NCI-H2227 (cell line): ENCODE data around the gene CDON.
"Not testable (repeated sequence)": the region's sequence is repeated elsewhere in the genome, so short reads cannot be mapped to it uniquely, and the experiment has no call there.

Experiments
- DNase-seq: peaks from one replicate; lab custom pipeline; 2025; ENCODE audit not compliant: unreplicated experiment; lab: John Stamatoyannopoulos, UW

Gene CDON

DNA sequence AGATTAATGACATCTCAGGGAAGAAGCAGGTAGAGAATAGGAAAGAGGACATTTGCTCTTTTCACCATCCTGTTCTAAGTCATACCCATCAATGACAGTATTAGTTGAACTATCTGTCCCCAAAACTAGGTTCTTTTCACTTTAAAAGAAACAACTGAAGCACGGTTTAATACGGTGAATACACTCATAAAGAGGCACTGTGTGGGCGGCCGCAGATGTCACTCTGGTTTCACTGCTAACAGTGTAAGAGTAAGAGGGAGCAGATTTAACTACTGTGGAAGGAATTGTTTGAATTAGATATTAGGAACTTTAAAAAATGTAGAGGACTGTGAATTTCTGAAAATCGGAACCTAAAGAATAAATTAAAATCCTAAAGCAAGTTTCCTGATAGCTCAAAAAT is 67.4 kb downstream of the CDON start:
- DNase-seq = no peak

DNA sequence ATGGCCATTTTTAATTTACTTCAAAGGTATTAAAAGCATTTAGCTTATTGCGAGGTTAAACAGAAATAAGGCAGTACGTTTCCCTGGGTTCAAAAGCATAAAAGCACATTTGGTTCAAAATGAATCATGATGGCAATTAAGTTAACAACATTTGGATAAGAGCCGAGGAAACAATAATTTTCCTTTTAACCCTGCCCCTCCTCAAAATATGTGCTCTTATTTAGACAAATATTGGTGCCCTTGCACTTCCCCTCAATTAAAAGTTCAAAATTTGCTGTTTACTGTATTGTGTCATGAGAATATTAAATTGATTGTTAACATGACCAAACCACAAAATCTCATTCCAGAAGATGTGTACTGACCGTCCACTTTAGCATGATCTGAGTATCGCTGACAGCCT is 68.2 kb downstream of the CDON start:
- DNase-seq = no peak

DNA sequence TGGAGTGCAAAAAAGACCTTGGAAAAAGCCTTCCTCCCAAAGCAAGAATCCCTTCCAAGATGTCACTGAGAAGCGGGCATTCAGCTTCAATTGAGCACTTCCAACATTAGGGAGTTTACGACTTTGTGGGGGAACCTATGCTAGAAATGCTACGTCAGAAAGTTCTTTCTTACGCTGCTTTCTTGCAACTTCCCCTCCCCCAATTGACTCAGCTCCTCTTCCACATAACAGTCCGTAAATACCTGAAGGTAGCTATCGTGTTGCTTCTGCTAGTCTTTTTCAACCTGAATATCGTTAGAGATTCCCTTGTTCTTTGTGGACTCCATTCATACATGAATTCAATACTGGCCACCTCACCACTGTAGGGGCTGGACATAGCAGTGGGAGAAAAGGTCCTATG is 69.8 kb downstream of the CDON start:
- DNase-seq = no peak

DNA sequence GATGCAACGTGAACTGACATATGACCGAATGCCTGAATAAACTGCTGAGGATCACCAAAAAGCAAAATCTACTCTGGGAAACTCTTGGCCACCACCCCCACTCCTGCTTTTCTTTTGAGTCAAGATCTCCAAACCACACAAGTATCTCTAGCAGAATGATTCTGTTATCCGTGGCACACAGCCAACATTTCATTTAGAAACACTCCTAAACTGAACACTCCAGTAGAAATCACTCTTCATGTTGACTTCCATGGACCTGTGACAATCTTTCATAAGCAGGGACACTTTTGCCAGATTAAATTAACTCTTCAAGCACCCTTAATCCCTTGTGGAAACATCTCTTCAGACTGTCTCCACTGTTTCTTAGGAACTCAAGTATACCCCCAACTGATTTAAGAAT is 72.4 kb downstream of the CDON start:
- peak; percentile 1 for DNase-seq

DNA sequence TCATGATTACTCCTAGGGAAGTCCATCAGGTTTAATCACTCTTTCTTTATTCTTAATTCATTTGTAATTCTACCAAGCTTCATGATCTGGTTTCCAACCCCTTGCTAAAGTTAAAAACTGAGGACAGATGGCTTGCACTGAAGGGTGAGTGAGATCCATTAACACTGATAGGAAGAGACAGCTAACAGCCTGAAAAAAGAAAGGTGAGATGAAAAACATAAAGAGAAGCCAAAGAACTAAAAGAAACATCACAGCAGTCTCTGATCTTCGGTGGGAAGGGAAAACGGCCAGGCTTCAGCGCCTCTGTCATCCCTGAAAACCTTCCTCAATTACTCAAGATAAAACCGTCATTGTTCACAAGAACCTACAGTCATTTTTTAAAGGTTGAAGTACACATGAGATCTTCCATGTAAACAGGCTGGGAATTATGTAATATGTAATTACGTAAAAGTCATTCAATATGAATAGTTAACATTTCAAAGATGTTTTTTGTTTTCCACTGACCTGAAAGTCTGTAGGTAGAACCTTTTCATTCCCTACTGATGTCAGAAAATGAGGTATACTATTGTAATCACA is 75.5 kb downstream of the CDON start:
- no peak for DNase-seq

DNA sequence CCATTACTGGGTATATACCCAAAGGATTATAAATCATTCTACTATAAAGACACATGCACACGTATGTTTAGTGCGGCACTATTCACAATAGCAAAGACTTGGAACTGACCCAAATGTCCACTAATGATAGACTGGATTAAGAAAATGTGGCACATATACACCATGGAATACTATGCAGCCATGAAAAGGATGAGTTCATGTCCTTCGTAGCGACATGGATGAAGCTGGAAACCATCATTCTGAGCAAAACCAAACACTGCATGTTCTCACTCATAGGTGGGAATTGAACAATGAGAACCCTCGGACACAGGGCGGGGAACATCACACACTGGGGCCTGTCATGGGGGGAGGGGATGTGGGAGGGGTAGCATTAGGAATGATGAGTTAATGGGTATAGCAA is 76.7 kb downstream of the CDON start:
- DNase-seq = not testable (repeated sequence)

GRCh38 chr11:125982348-125982730 is 80.3 kb downstream of the CDON start:
- DNase-seq = no peak

DNA sequence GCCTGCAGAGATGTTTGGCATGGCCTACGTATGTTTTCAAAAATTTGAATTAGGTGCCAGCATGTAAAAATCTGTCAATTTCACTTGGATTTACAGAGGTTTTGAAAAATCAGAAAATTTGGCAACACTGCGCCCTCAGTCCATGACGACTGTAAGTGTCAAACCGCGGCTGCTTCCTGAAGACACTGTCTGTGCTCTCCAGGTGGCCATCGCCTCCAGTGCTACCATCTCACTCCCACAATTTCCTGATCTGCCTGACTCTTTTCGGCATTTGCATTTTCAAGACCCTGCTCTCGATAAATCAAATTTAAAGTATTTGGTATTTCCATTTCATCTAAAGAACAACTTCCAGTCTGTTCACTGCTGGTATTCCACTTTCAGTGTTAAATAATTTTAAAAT is 82.2 kb downstream of the CDON start:
- DNase-seq = no peak

GRCh38 chr11:125979511-125979910 is 83.2 kb downstream of the CDON start:
- no peak for DNase-seq

DNA sequence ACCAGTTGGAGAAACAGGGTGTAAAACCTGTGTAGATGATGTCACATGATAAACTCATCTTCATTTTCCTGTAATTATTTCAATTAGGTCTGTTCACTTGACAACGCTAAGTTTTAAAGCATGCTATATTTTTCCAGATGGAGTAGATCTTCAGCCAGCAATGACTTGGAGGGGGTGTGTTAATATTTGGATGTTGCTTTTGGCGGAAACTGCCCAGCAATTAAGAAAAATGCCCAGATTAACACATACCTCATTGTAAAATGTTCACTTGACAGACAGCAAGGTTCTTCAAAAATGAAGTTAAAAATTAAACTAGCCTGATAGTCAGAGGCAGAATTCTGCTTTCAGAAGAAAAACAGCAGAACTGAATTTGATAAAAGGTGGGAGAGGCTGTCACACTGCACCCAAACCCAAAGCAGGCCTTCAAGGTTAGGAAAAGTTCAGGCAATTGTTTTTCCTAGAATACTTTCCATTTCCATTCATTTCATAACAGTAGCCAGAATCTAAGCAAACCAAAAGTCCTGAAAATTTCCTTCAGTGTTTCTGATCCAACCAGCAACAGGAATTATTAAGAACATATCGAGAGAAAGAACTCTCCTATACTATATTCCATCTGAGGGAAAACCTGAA is 83.8 kb downstream of the CDON start:
- DNase-seq = no peak

DNA sequence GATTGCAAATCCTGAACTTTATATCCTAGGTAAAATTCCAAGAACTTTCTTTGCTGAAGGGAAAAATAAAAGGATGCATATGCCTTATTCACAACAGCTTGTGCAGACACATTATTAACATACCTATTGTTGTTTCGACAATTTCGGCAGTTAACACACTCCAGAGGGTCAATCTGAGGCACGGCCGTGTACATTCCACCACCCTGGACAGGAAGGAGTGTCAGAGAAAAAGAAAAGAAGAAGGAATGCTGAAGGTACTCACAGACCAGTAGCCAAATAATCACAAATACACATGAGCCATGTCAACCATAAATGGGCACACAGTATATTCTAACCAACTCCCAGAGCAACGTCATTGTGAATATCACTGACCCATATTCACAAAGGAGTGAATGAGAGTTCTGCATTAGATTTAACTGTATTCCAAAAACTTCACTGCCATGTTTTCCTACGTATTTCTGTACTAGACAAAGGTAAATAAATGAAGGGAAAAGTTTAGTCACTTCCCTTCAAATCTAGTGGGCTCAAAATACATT is 84.4 kb downstream of the CDON start:
- no peak for DNase-seq

- no peak for DNase-seq
Observed at GRCh38 chr11:125977333-125977732, 85.3 kb downstream of the CDON start.

DNA sequence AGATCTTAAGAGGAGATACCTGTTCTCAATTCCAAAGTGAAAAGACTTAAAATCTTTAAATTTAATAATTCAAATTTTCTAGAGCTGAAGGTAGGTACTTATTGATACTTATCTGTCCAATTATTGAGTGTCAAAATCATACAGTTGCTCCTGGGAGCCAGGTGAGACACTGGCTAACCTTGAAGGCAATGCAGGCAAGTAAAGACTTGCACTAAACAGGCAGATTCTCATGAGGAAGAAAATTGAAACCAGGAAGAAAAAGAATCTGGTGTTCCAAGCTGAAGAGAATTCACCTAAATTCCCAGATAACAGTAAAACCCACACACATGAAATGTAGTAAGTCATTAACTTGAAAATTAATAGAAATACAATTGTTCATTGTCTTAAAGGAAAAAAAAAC is 86.5 kb downstream of the CDON start:
- no peak for DNase-seq

DNA sequence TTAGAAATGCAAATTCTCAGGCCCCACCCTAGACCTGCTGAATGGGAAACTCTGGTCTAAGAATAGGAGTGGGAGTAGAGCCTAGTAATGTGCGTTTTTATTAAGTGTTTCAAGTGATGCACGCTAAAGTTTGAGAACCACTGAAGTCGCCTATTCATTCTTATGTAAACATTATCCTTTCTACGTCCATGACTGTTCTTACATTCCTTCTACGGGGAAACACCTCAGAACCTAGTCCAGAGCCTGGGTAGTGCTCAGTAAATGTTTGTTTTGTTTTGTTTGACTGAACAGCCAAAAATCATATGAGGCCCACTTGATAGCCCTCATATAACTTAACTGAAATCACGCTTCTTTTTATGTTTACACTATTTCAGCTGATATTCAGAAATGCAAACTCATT is 87.0 kb downstream of the CDON start:
- DNase-seq = no peak

- no peak for DNase-seq
Observed at GRCh38 chr11:125974284-125974683, 88.4 kb downstream of the CDON start.

DNA sequence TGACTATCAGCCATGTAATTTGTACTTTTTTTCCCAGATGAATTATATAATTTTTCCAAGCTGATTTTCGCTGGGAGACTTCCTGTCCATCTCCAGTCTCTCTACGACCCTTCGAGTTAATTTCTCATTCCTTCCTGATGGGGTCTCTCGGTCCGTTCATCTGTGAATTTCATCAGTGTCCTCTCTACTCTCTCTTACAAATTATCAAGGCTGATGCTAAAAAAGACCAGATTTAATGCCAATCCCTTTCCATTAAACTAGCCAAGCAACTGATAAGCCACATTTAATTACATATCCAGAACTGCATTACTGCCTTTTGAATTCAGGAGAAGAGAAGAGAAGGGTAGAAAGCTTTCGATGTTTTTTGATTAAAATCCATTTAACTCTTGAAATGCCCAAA is 91.0 kb downstream of the CDON start:
- DNase-seq = no peak

DNA sequence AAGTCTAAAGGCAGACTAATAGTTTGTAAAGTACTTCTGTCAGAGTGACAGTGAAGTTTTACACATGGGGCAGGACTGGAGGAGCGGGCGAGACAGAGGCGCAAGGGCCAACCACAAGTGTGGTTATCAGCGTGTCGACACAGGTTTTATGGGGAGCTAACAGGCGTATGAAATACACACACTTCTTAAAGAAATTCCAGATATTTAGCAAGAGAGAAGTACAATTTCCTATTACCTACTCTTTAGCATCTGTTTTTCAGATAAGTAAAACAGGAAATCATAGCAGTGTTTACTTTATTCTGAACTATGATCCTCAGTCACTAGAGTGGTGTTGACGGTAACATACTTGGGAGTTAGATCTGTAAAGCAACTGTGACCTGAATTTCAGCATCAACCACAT is 94.3 kb downstream of the CDON start:
- no peak for DNase-seq

DNA sequence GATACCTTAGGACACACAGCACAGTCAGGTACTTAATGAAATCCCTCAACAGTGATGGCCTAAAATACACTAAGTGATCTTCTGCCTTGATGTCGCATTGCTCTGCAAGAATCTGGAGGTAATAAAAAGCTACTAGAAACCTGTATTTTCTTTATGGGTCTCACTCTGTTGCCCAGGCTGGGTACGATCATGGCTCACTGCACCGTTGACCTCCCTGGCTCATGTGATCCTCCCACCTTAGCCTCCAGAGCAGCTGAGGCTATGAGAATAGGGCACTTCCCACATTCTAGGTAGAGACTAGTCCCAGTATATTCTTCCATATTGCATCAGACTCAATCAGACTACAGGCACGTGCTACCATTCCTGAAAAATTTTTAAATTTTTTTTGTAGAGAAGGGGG is 95.2 kb downstream of the CDON start:
- DNase-seq = no peak

- DNase-seq = no peak
Observed at GRCh38 chr11:125960771-125961170, 101.9 kb downstream of the CDON start.

DNA sequence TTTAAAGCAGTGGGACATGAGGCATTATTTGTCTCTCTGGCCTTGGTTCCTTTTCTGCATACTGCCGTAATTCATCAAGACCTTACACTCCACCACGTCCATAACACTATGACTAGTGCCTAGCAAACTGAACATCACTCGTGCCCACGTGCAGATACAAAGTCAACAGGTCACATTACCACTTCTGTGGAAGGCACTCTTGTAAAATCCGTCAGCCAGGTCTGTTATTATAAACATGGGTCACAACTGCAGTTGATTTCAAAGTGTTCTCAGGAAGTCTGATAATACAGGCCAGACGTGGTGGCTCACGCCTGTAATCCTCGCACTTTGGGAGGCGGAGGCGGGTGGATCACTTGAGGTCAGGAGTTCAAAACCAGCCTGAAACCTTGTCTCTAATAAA is 102.7 kb downstream of the CDON start:
- no peak for DNase-seq

DNA sequence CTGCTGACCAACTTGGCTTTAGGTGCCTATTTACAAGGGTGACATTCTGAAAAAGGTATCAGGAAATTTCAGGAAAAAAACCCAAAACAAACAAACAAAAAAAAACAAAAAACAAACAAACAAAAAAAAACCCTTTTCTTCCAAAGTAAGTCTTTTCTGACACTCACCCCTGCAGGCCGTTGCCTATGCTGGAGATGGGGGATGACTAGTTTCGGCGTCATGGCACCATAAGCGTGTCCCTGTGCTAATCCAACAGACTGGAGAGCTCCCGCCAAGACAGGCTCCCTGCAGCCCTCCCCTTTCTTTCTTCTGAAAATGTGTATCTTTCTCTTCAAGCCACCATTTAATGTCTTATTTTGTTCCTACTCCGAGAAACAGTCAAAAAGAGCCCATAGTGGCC is 103.2 kb downstream of the CDON start:
- DNase-seq = no peak

DNA sequence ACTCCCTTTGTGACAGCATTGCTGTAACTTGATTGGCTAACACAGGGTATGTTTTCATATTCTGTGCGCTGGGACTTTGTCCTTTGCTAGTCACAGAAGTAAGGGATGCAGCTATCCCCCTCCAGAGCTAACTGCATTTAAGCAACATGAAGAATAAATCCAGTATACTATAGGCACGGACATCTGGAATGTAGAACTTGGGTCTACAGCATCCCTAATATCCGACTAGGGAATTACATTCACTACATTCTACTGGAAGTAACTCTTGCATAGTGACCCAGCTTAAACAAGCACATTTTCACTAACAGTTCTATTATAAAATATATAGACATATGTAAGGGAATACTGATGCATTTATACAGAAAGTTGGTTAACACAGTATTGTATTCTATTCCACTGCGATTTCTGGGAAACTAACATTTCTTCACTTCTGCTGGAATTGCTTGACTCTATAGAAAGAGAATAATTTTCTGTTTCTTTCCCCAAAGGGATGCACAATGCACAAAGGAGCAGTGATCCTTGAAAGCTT is 103.7 kb downstream of the CDON start:
- no peak for DNase-seq
